Measurements from ENCODE around the gene TTL. TPM values are rescaled to one million over a fixed set of nuclear protein-coding genes. Genes with fewer than 3 reads are reported as not detected.
"Not testable (repeated sequence)": the region's sequence is repeated elsewhere in the genome, so short reads cannot be mapped to it uniquely, and the experiment has no call there.

Gene TTL
- total and polyA plus RNA-seq, 9 donors = 3.7 to 23.6 (median 18.3) TPM

DNA sequence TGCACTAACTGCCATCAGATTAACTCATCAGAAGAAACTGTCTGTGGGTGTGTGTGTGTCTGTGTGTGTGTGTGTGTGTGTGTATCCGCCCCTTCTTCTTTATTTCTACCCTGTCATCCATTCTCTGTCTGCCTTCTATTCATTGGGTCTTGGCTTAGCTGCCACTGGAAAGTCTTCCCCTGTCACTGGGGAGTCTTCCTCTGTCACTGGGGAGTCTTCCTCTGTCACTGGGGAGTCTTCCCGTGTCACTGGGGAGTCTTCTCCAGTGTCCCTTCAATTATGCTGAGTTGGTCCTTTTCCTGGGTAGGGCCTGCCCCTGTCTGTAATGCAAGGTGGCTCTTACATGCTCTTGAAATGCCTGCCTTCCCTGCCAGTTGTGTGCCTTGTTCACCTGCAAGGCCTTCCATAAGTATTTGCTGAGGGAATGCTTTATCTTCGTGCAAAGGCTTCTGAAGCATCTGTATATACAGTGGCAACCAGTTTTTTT lies 41.4 kb downstream of the TTL start:
- H3K9me3 ChIP-seq = no peaks in the 10 kb centered on the region
- no peaks in the 10 kb centered on the region for H3K27me3 ChIP-seq
- TF ChIP-seq POLR2A (IDR thresholded peaks at IDR 0.05) = no peak
- no peak for TF ChIP-seq EP300 (IDR thresholded peaks at IDR 0.05)
- no peak for TF ChIP-seq CTCF (IDR thresholded peaks at IDR 0.05)
- H3K4me1 ChIP-seq (ENCODE audit: insufficient read depth) = no peaks in the 10 kb centered on the region
- no peaks in the 10 kb centered on the region for H3K36me3 ChIP-seq
- no peak for DNase-seq
- no peak overlapping the region for H3K4me3 ChIP-seq
- intact Hi-C loops (cut with DNase I) = no loop called here
- H3K27ac ChIP-seq = no peak overlapping the region
- WGBS, 3 donors = 92 to 97% (median 93%) methylated on average over 3 of the region's 3 CpGs

DNA sequence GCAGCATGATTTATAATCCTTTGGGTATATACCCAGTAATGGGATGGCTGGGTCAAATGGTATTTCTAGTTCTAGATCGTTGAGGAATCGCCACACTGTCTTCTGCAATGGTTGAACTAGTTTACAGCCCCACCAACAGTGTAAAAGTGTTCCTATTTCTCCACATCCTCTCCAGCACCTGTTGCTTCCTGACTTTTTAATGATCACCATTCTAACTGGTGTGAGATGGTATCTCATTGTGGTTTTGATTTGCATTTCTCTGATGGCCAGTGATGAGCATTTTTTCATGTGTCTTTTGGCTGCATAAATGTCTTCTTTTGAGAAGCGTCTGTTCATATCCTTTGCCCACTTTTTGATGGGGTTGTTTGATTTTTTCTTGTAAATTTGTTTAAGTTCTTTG lies 42.3 kb downstream of the TTL start:
- H3K27ac ChIP-seq; H3K4me3 ChIP-seq; H3K36me3 ChIP-seq; H3K27me3 ChIP-seq; H3K9me3 ChIP-seq; DNase-seq; H3K4me1 ChIP-seq (ENCODE audit: insufficient read depth); intact Hi-C loops (cut with DNase I): not testable (repeated sequence)
- WGBS, 3 donors = 98 to 100% (median 99%) methylated on average over 3 of the region's 3 CpGs

- intact Hi-C loops (cut with DNase I) = no loop called here
- DNase-seq = no peak
- Histone ChIP-seq H3K9me3 (no peaks in the 10 kb centered on the region), H3K27ac (no peak overlapping the region), H3K36me3 (no peaks in the 10 kb centered on the region), H3K4me3 (no peak overlapping the region), H3K27me3 (no peaks in the 10 kb centered on the region), H3K4me1 (ENCODE audit: insufficient read depth) (no peaks in the 10 kb centered on the region)
- WGBS, 3 donors = 94 to 97% (median 96%) methylated on average over 5 of the region's 5 CpGs
- no peak for TF ChIP-seq CTCF (IDR thresholded peaks at IDR 0.05)
- no peak for TF ChIP-seq EP300 (IDR thresholded peaks at IDR 0.05)
- no peak for TF ChIP-seq POLR2A (IDR thresholded peaks at IDR 0.05)
Measured at GRCh38 chr2:112528541-112528940, 46.6 kb downstream of the TTL start.

DNA sequence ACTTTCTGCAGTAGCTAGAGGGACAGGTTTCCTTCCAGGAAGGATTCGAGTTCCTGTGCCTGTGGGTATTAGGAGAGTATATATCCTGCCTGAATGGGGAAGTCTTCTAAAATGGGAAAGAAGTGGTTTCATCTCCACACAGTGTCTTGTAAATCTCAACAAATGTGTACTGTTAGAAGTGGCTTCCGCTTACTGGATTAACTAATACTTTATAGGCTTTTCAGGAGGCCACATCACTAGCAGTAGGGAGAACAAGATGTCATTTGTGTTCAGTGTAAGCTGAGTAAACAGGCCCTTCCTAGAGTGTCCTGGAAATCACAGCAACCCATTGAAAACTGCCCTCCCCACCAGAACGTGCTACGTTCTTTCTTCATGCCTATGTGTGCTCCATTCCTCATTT lies 47.8 kb downstream of the TTL start:
- no peaks in the 10 kb centered on the region for H3K36me3 ChIP-seq

GRCh38 chr2:112530728-112531127 lies 48.8 kb downstream of the TTL start:
- intact Hi-C loops (cut with DNase I) = no loop called here
- no peak for DNase-seq

More for the DNA sequence above, 47.8 kb downstream of the TTL start:
- 86 to 96% (median 91%) methylated on average over 4 of the region's 4 CpGs for WGBS, 3 donors
- no peaks in the 10 kb centered on the region for H3K9me3 ChIP-seq
- H3K4me1 ChIP-seq (ENCODE audit: insufficient read depth) = no peaks in the 10 kb centered on the region
- DNase-seq = no peak
- H3K27me3 ChIP-seq = no peaks in the 10 kb centered on the region
- TF ChIP-seq CTCF (IDR thresholded peaks at IDR 0.05) = no peak
- no peak for TF ChIP-seq EP300 (IDR thresholded peaks at IDR 0.05)
- TF ChIP-seq POLR2A (IDR thresholded peaks at IDR 0.05) = no peak
- intact Hi-C loops (cut with DNase I) = no loop called here
- no peak overlapping the region for H3K27ac ChIP-seq
- no peak overlapping the region for H3K4me3 ChIP-seq

More at GRCh38 chr2:112530728-112531127, 48.8 kb downstream of the TTL start:
- Histone ChIP-seq H3K9me3 (no peaks in the 10 kb centered on the region), H3K4me3 (no peak overlapping the region), H3K36me3 (no peaks in the 10 kb centered on the region), H3K4me1 (ENCODE audit: insufficient read depth) (no peaks in the 10 kb centered on the region), H3K27ac (no peak overlapping the region), H3K27me3 (no peaks in the 10 kb centered on the region)
- 97% methylated on average over 4 of the region's 4 CpGs for WGBS, 3 donors
- TF ChIP-seq POLR2A (IDR thresholded peaks at IDR 0.05) (no peak), CTCF (IDR thresholded peaks at IDR 0.05) (no peak), EP300 (IDR thresholded peaks at IDR 0.05) (no peak)

Measured in ovary (tissue), 9 donors.